ENCODE results near the gene ARSG.
"Not testable (repeated sequence)": the region's sequence is repeated elsewhere in the genome, so short reads cannot be mapped to it uniquely, and the experiment has no call there.

ARSG gene

DNA sequence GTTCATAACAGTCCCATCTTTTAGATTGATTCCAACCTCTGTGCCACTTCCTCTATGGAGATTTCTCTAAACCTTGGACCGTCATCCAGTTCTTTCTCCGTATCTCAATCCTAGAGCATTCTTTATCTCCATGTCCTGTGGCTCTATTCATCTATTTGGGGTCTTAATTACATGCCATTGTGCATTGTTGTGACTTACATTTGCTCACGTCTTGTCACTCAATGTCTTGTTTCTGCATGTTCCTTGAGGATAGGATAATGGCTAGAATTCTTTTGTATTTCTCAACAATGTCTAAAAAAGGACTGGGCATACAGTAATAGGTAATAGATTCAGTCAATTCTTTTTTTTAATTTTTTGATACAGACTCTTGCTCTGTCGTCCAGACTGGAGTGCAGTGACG is 50.2 kb downstream of the ARSG start:
- no peak for DNase-seq

DNA sequence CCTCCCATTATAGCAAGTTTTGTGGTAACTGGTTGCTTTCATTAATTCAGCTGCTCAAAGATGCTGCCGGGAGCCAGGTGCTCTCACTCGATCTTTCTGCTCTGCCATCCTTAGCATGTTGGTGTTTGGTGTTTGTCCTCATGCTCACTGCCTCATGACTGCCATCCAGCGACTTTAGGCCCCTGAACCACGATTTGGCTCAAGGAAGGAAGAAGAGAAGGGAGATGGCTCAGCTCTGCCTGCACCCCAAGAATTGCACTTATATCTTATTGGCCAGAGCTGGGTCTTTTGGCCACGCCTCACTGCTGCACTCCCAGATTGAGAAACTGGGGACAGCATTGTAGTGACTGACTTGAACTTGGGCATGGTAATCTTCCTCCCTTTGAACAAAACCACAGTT is 52.7 kb downstream of the ARSG start:
- no peak for DNase-seq

GRCh38 chr17:68344701-68345136 is 53.4 kb downstream of the ARSG start:
- no peak for DNase-seq

DNA sequence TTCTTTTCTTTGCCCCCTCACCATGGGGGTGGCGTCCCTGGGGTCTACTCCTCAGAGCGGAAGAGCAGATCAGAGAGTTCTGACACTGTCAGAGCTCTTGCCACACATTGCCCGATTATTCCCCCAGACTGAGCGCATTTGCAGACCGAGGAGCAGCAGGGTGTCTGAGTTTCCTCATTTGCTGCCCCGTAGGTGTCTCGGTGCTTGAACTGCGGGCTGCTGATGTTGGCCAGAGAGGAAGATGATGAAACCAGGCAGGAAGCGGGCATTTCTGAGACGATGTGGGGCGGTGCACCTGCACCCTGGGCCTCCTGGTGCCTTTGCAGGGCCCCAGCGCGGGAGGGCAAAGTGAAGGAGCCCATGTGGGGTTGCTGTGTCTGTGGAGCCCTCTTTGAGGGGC is 55.2 kb downstream of the ARSG start:
- DNase-seq: no peak

DNA sequence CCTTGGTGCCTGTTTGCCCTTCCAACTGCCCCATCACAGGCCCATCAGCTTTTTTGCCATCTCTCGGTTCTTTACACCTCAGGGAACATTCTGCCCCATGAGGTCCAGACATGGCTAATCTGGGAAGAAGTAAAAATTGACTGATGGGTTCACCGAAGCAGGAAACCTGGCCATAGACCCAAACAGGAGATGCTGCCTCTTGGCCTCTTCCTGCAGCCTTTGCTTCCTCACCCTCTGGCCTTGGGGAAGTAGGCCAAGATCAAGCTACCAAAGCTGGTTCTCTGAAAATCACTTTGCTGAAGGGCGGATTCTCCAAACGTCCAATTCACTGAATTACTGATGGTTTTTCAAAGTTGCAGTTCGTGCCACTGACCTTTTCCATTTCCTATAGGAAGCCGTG is 56.1 kb downstream of the ARSG start:
- no peak for DNase-seq

DNA sequence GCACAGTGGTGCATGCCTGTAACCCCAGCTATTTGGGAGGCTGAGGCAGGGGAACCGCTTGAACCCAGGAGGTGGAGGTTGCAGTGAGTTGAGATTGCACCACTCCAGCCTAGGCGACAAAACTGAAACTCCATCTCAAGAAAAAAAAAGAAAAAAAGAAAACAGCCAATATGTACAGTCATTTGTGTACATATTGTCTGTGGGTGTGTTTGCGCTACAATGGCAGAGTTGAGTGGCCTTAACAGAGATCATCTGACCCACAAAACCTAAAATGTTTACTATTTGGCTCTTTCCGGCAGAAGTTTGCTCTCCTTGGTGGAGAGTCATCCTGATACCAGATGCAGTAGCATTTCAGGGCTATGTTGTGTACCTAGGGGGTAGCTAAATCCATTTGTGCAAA is 57.9 kb downstream of the ARSG start:
- DNase-seq: no peak

DNA sequence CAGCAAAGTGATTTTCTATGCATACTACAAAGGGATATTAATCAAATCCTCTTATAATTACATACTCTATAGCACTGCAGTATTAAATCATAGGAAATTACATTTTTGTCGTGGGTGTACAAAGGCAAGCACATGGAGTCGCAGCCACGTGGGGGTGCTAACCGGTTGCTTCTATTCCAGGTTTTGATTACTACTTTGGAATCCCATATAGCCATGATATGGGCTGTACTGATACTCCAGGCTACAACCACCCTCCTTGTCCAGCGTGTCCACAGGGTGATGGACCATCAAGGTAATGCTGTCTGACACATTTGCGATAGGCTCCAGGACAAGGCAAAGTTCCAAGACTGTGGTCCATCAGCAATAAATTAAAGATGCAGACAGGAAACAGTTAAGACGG is 60.1 kb downstream of the ARSG start:
- DNase-seq: no peak

GRCh38 chr17:68352041-68352440 is 60.7 kb downstream of the ARSG start:
- DNase-seq: no peak

- not testable (repeated sequence) for DNase-seq
These were observed 61.4 kb downstream of the ARSG start for GRCh38 chr17:68352671-68353070.

- DNase-seq: no peak
These were observed 61.8 kb downstream of the ARSG start for GRCh38 chr17:68353111-68353521.

GRCh38 chr17:68354311-68354710 is 63.0 kb downstream of the ARSG start:
- not testable (repeated sequence) for DNase-seq

GRCh38 chr17:68355108-68355507 is 63.8 kb downstream of the ARSG start:
- not testable (repeated sequence) for DNase-seq

DNA sequence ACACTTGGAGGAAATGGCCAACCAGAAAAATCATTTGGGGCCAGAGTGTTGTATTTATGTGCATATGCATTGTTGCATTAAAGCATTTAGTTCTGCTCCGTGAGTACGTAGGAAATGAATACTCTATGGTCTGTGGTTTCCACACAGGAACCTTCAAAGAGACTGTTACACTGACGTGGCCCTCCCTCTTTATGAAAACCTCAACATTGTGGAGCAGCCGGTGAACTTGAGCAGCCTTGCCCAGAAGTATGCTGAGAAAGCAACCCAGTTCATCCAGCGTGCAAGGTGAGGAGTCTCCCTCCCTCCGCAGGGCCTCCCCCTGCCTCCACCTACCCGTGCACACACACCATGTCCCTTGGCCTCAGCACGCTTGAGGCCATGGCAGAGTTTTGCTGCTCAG is 65.2 kb downstream of the ARSG start:
- DNase-seq: no peak

DNA sequence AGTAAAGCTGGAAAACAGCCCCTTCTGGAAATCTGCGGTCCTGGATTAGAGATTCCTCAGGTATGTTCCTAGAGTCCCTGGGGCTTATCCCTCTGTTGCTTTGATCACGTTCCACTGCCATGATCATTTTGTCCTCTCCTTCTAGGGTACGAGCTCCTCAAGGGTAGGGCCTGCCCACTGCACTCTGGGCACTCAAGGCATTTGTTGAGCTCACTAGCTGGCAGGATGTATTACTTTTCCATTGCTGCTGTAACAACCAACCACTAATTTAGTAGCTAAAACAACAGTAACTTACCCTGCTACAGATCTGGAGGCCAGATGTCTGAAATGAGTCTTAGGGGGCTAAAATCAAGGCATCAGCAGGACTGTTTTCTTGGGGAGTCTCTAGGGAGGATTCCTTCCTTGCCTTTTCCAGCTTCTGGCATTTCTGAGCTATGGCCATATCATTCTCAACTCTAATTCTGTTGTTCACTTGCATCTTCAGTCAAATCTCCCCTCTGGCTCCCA is 65.7 kb downstream of the ARSG start:
- no peak for DNase-seq

DNA sequence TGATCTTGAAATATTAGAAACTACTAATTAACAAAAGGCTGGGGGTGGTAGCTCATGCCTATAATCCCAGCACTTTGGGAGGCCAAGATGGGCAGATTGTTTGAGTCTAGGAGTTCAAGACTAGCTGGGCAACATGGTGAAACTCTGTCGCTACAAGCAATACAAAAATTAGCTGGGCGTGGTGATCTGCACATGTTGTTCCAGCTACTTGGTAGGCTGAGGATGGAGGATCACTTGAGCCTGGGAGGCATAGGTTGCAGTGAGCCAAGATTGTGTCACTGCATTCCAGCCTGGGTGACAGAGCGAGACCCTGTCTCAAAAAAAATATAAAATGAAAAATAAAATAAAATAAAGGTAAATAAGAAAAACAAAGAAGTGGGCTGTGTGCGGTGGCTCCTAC is 66.6 kb downstream of the ARSG start:
- no peak for DNase-seq

- DNase-seq: no peak
These were observed 68.7 kb downstream of the ARSG start for GRCh38 chr17:68359791-68360535.

DNA sequence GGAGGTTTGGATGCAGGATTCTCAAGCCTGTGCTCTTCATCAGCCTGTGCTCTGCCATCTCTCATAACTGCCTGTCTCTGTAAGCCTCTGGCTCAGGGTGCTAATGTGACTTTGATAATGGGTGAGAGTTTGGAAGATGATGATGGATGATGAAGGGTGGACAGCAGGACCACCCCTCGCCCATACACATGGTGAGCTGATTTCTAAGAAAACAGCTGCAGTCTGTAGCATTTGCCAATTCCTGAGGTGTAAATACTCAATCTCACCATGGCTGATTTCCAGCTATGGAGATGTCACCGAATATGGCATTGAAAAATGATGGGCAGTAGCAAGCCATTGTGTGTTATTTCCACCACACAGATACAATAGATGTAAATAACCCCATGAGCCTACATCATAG is 74.2 kb downstream of the ARSG start:
- no peak for DNase-seq

- no peak for DNase-seq
These were observed 77.1 kb downstream of the ARSG start for GRCh38 chr17:68368387-68368786.

DNA sequence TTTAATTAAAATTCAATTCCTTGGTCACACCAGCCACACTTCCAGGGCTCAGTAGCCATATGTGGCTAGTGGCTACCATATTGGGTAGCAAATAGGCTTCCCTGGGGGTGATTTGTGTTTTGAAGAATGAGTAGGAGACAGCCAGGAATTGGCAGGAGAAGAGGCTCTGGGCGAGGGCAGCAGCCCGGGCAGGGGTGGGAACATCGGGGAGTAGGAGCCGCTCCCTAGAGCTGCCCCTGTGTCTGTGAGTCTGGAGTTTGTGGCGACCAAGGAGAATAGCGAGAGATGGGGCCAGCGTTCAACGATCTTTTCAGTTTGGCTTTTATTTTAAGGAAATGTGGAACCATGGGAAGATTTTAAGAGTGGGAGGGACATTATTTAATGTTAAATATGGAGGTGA is 84.3 kb downstream of the ARSG start:
- DNase-seq: no peak

GRCh38 chr17:68376178-68376577 is 84.9 kb downstream of the ARSG start:
- not testable (repeated sequence) for DNase-seq

DNA sequence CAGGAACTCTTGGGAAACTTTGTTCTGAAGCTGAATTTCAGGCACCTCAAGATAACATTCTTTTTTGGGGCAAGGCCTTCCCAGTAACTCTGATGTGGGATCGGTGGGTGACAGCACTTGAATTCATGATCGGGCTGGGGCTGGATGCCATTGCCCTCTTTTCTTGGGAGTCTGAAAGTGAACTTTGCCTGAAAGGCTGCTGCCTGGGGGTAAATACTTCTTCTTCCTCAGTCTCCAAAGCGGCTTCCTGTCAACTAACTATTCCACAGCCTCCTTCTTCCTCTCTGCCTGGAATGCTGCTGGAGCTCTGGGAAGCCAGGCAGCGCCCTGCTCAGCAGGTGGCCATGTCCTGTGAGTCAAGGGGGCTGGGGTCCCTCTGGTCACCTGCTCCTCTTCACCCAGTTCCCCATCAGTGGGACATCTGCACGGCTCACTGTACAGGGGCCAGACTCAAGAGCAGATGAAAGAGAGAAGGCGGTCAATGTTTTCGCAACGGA is 86.5 kb downstream of the ARSG start:
- no peak for DNase-seq

DNA sequence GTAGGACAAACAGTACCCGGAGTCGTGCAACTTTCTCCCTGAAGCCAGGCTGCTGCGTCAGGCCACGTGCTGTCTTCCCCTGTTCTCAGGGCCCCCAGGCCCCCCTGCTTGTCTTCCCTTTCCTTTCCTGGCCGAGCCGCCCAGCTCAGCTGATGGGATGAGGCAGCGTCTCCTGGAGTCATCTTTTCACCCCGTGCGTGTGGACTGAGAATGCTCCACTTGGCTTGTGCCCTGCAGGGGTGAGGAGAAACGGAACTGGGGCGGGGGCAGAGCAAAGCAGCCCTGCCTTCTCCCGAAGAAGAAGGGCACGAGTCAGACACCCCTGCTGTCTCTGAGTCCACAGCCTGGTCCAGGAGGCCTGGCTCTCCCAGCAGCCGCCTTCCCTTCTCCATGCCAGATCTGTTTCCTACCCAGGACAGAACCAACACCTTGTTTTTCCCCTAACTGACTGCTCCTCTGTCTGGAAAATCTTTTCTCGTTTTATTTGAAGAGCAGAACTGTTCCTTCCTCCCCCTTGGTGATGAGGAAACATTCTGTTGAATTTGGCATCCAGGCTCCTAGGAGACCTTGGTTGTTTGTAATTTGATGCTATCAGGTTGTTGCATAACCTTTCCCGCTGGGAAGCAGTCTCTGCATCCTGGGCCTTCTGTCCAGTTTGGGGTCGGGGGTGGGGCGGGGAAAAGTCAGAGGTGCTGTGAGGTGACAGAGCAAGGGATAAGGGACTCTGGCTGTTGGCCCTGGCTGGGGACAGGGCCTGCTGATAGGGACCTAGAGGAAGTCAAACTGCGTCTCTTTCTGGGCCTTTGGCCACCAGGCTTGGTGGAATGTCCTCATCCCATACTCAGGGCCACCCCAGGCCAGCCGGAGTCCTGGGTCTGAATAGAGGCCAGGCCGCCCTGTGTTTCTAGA is 87.2 kb downstream of the ARSG start:
- no peak for DNase-seq

DNA sequence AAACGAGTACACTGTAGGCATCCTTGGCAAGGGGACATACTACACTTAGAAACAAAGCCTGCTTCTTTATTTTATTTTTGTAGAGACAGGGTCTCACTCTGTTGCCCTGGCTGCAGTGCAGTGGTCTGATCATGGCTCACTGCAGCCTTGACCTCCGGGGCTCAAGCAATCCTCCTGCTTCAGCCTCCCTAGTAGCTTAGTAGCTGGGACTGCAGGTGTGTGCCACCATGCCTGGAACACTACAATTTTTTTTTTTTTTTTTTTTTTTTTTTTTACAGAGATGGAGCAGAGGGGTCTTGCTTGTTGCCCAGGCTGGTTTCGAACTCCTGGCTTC is 87.8 kb downstream of the ARSG start:
- DNase-seq: no peak

All from NCI-H524 treated with DMSO at 0.1 percent for 48 hours (cell line).